Upper lobe of left lung (tissue), 4 donors: Measurements from ENCODE around the gene RNF168.
"Not testable (repeated sequence)": the region's sequence is repeated elsewhere in the genome, so short reads cannot be mapped to it uniquely, and the experiment has no call there.

ENCODE experiments used
- CTCF ChIP-seq, 6 experiments: fragments of 450-650 bp in 4 of 6; fragments of 200-600 bp in 2 of 6; sonication (generic) in 2 of 6; IDR thresholded peaks; one replicate each; pipeline ENCODE4 v1.5.1; 2016 to 2019; ENCODE audit warnings: antibody characterized with exemption in 6 of 6
- EP300 ChIP-seq, 4 donors: sonication (generic); formaldehyde crosslinking; IDR thresholded peaks; one replicate each; pipeline ENCODE4 v1.5.1; 2017; ENCODE audit warnings: antibody characterized with exemption in 4 of 4, control low read depth in 2 of 4
- POLR2A ChIP-seq, 4 donors: fragments of 450-650 bp; IDR thresholded peaks; one replicate each; pipeline ENCODE4 v1.5.1; 2016 to 2017; ENCODE audit warnings: antibody characterized with exemption in 4 of 4, mild to moderate bottlenecking in 2 of 4
- POLR2AphosphoS5 ChIP-seq, 2 donors: sonication (generic); formaldehyde crosslinking; IDR thresholded peaks; one replicate each; pipeline ENCODE4 v1.5.1; 2017; ENCODE audit warnings: antibody characterized with exemption in 2 of 2

GRCh38 chr3:196421668-196422067, 81.9 kb downstream of the RNF168 start:
- TF ChIP-seq CTCF, POLR2AphosphoS5, EP300, POLR2A (IDR thresholded peaks at IDR 0.05): not testable (repeated sequence)
